ENCODE data around the gene ADGRG1.

Gene ADGRG1

DNA sequence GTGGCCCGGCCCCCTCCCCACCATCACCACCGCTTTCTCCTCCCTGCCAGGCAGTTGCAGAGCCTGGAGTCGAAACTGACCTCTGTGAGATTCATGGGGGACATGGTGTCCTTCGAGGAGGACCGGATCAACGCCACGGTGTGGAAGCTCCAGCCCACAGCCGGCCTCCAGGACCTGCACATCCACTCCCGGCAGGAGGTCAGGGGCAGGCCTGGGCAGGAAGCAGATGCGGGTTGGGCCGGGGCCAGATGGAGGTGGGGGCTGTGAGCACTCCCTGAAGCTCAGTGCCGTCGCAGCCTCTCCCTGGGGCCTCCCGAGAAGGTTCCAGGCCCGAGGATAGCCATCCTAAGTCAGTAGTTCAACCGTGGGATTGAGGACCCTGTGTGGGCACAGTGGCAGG is 25.5 kb downstream of the ADGRG1 start:
- no peak for TF ChIP-seq EZH2phosphoT487 (IDR thresholded peaks at IDR 0.05; ENCODE audit: low read length)
- no peak for TF ChIP-seq EZH2 (optimal IDR thresholded peaks at IDR 0.05; ENCODE audit: low read depth, low read length)
- TF ChIP-seq CTCF (IDR thresholded peaks at IDR 0.05; ENCODE audit: low read length): no peak
- H2AFZ ChIP-seq (ENCODE audit: low read length): no peak overlapping the region
- no peak overlapping the region for H3K27ac ChIP-seq (ENCODE audit: low read length)
- H3K4me2 ChIP-seq (ENCODE audit: low read depth, low read length): no peak overlapping the region
- DNase-seq: no peak
- H3K9ac ChIP-seq (ENCODE audit: low read length): no peak overlapping the region
- H3K4me1 ChIP-seq (ENCODE audit: low read length): no peaks in the 10 kb centered on the region
- no peaks in the 10 kb centered on the region for H3K9me2 ChIP-seq (replicated peaks; ENCODE audit: insufficient read depth, low read length)
- no peaks in the 10 kb centered on the region for H3K27me3 ChIP-seq (replicated peaks; ENCODE audit: insufficient read depth, low read length)
- H3F3A ChIP-seq (ENCODE audit: insufficient read depth, low read length): no peaks in the 10 kb centered on the region; the same call in 1 of the 2 replicates
- no peak overlapping the region for H3K4me3 ChIP-seq (ENCODE audit: low read length)
- H3K79me2 ChIP-seq (ENCODE audit: low read length): no peaks in the 10 kb centered on the region
- H3K36me3 ChIP-seq (replicated peaks; ENCODE audit: insufficient read depth, low read length): no peaks in the 10 kb centered on the region
- no peaks in the 10 kb centered on the region for H4K20me1 ChIP-seq (ENCODE audit: insufficient read depth, low read length)
- no peaks in the 10 kb centered on the region for H3K9me3 ChIP-seq (replicated peaks; ENCODE audit: insufficient read depth, low read length)

GRCh38 chr16:57656342-57656955 is 28.0 kb downstream of the ADGRG1 start:
- Histone ChIP-seq H4K20me1 (ENCODE audit: insufficient read depth, low read length) (no peaks in the 10 kb centered on the region), H3K9ac (ENCODE audit: low read length) (no peak overlapping the region), H3K36me3 (replicated peaks; ENCODE audit: insufficient read depth, low read length) (no peaks in the 10 kb centered on the region), H3F3A (ENCODE audit: insufficient read depth, low read length) (no peaks in the 10 kb centered on the region), H3K4me1 (ENCODE audit: low read length) (no peaks in the 10 kb centered on the region), H3K4me3 (ENCODE audit: low read length) (no peak overlapping the region), H3K79me2 (ENCODE audit: low read length) (no peaks in the 10 kb centered on the region), H3K9me3 (replicated peaks; ENCODE audit: insufficient read depth, low read length) (no peaks in the 10 kb centered on the region), H3K9me2 (replicated peaks; ENCODE audit: insufficient read depth, low read length) (no peaks in the 10 kb centered on the region), H3K27ac (ENCODE audit: low read length) (no peak overlapping the region), H3K27me3 (replicated peaks; ENCODE audit: insufficient read depth, low read length) (no peaks in the 10 kb centered on the region), H3K4me2 (ENCODE audit: low read depth, low read length) (no peak overlapping the region), H2AFZ (ENCODE audit: low read length) (no peak overlapping the region)
- DNase-seq: no peak
- TF ChIP-seq CTCF (IDR thresholded peaks at IDR 0.05; ENCODE audit: low read length): no peak
- no peak for TF ChIP-seq EZH2phosphoT487 (IDR thresholded peaks at IDR 0.05; ENCODE audit: low read length)
- no peak for TF ChIP-seq EZH2 (optimal IDR thresholded peaks at IDR 0.05; ENCODE audit: low read depth, low read length)

DNA sequence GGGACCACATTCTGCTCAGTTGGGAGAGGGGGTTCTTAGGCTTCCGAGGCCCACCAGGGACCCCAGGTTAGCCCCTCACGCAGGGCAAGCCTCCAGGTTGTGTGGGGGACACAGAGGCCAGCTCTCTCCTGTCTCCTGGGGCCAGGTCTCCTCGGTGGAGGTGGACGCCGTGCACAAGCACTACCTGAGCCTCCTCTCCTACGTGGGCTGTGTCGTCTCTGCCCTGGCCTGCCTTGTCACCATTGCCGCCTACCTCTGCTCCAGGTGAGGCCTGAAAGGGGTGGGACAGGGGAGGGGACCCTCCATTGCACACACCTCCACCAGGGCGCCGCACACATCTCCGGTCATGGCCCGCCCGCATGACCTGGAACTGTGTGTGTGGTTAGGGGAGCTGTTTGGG is 28.8 kb downstream of the ADGRG1 start:
- Histone ChIP-seq H3K36me3 (replicated peaks; ENCODE audit: insufficient read depth, low read length) (no peaks in the 10 kb centered on the region), H3K4me1 (ENCODE audit: low read length) (no peaks in the 10 kb centered on the region), H3K4me3 (ENCODE audit: low read length) (no peak overlapping the region), H4K20me1 (ENCODE audit: insufficient read depth, low read length) (no peaks in the 10 kb centered on the region), H3F3A (ENCODE audit: insufficient read depth, low read length) (no peaks in the 10 kb centered on the region), H3K79me2 (ENCODE audit: low read length) (no peaks in the 10 kb centered on the region), H3K9me3 (replicated peaks; ENCODE audit: insufficient read depth, low read length) (no peaks in the 10 kb centered on the region), H3K4me2 (ENCODE audit: low read depth, low read length) (no peak overlapping the region), H3K9ac (ENCODE audit: low read length) (no peak overlapping the region), H3K27me3 (replicated peaks; ENCODE audit: insufficient read depth, low read length) (no peaks in the 10 kb centered on the region), H2AFZ (ENCODE audit: low read length) (no peak overlapping the region), H3K27ac (ENCODE audit: low read length) (no peak overlapping the region), H3K9me2 (replicated peaks; ENCODE audit: insufficient read depth, low read length) (no peaks in the 10 kb centered on the region)
- DNase-seq: no peak
- TF ChIP-seq EZH2 (optimal IDR thresholded peaks at IDR 0.05; ENCODE audit: low read depth, low read length) (no peak), EZH2phosphoT487 (IDR thresholded peaks at IDR 0.05; ENCODE audit: low read length) (no peak), CTCF (IDR thresholded peaks at IDR 0.05; ENCODE audit: low read length) (no peak)
